ENCODE data around the gene YAE1.

The YAE1 gene

DNA sequence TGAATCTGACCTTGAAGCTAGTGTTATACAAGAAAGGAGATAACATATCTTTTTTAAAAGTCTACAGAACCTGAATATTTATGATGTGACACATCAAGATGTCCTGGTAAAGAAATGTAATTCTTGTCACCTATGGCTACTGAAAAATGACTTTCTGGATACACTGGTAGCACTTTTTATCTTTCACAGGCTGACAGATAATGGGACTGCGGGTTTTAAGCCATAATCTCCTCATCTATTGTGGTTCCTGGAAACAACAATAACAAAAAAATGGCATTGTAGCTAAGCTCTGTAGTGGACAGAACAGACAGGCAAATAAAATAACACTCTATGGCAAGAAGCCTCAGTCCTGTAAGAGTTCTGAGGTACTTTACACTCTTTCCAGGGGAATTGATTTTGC, 31.6 kb upstream of the YAE1 start:
- no peaks in the 10 kb centered on the region for H3K9me3 Mint-ChIP-seq
- H3K4me1 Mint-ChIP-seq, result no peaks in the 10 kb centered on the region
- TF ChIP-seq, protein P1, sequence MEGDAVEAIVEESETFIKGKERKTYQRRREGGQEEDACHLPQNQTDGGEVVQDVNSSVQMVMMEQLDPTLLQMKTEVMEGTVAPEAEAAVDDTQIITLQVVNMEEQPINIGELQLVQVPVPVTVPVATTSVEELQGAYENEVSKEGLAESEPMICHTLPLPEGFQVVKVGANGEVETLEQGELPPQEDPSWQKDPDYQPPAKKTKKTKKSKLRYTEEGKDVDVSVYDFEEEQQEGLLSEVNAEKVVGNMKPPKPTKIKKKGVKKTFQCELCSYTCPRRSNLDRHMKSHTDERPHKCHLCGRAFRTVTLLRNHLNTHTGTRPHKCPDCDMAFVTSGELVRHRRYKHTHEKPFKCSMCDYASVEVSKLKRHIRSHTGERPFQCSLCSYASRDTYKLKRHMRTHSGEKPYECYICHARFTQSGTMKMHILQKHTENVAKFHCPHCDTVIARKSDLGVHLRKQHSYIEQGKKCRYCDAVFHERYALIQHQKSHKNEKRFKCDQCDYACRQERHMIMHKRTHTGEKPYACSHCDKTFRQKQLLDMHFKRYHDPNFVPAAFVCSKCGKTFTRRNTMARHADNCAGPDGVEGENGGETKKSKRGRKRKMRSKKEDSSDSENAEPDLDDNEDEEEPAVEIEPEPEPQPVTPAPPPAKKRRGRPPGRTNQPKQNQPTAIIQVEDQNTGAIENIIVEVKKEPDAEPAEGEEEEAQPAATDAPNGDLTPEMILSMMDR (IDR thresholded peaks at IDR 0.05; ENCODE audit: unreplicated experiment in 3 of 3), result no peak

DNA sequence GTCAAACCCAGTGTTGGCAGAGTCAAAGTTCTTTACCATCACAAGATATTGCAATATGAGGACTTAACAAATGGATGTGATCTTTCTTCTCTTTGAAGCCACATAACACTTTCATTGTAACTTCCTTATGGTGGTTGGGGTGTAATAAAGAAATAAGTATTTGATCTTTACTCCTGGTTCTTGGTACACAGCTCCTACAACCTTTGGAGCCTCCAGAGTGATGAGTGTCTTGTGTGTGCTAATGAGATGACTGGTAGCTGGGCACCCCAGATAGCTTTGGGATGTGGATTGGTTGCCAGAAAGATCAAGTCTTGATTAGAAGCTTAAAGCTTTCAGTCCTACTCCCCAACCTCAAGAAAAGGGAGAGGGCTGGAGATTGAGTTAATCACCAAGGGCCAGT, 31.1 kb upstream of the YAE1 start:
- TF ChIP-seq, protein P1 (IDR thresholded peaks at IDR 0.05; ENCODE audit: unreplicated experiment in 3 of 3), result no peak
- Mint-ChIP-seq H3K9me3 (no peaks in the 10 kb centered on the region), H3K4me3 (no peak overlapping the region), H3K36me3 (ENCODE audit: low read depth) (no peaks in the 10 kb centered on the region), H3K4me1 (no peaks in the 10 kb centered on the region), H3K27me3 (ENCODE audit: low read depth) (peaks cover 10% of the 10 kb centered on the region), H3K27ac (no peak overlapping the region)

More for the DNA sequence above, 31.6 kb upstream of the YAE1 start:
- H3K36me3 Mint-ChIP-seq (ENCODE audit: low read depth), result no peaks in the 10 kb centered on the region
- H3K27ac Mint-ChIP-seq, result no peak overlapping the region
- peaks cover 10% of the 10 kb centered on the region for H3K27me3 Mint-ChIP-seq (ENCODE audit: low read depth)
- no peak overlapping the region for H3K4me3 Mint-ChIP-seq

DNA sequence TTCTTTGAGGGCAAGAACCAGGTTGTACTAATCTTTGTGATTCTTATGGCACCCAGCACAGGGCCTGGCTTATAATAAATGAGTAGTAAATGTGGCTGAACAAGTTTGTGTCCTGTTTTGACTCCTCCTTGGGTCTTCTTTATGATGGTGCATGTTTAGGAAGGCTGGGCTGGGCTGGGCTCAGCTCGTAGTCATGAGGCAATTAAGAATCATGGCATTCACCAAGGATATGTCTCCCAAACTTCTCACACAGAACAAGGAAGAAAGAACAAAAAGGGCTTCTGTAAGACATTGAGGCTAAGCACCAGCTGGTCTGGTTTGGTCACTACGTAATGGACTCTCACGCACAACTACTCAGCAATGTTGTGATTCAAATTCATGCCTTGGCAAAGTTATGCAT, 30.5 kb upstream of the YAE1 start:
- Mint-ChIP-seq H3K27me3 (ENCODE audit: low read depth) (peaks cover 5% of the 10 kb centered on the region), H3K27ac (no peak overlapping the region), H3K36me3 (ENCODE audit: low read depth) (no peaks in the 10 kb centered on the region), H3K4me3 (no peak overlapping the region), H3K9me3 (no peaks in the 10 kb centered on the region), H3K4me1 (no peaks in the 10 kb centered on the region)
- TF ChIP-seq, protein P1 (IDR thresholded peaks at IDR 0.05; ENCODE audit: unreplicated experiment in 3 of 3), result no peak

DNA sequence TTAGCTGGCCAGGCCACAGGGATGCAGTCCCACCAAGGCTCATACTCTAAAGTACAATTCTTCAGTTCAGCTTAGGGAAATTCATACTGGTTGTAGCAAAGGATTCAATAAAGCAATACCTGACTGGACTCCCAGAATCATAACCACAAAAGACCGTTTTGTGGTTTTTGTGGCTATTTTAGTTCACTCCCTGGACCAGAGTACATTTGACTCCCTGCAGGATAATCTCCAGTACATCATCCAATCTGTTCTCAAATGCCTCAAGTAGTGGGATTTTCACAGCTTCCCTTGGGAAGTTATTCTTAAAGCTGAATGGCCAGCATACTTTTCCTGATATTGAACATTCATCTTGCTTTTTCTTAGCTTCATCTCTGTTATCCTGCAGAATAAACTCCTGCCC, 29.3 kb upstream of the YAE1 start:
- peaks cover 5% of the 10 kb centered on the region for H3K27me3 Mint-ChIP-seq (ENCODE audit: low read depth)
- no peaks in the 10 kb centered on the region for H3K4me1 Mint-ChIP-seq
- no peak overlapping the region for H3K4me3 Mint-ChIP-seq
- TF ChIP-seq, protein P1 (IDR thresholded peaks at IDR 0.05; ENCODE audit: unreplicated experiment in 3 of 3), result no peak
- H3K36me3 Mint-ChIP-seq (ENCODE audit: low read depth), result no peaks in the 10 kb centered on the region
- H3K9me3 Mint-ChIP-seq, result no peaks in the 10 kb centered on the region
- no peak overlapping the region for H3K27ac Mint-ChIP-seq

DNA sequence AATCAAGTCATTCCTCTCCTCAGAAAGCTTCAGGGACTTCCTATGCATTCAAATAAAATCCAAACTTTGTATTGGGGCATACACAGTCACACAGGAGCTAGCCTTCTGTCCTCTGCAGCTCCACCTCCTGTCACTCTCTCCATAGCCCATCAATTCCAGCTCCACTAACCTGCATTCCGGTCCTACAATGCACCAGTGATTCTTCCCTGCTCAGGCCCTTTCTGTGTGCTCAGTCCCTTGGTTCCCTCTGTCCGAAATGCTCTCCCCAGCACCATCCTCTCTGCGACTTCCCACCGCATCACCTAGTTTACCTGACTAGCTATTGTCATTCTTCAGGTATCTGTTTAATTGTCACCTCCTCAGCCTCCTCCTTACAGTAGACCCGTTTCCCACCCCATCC, 26.4 kb upstream of the YAE1 start:
- no peaks in the 10 kb centered on the region for H3K4me1 Mint-ChIP-seq
- H3K27ac Mint-ChIP-seq, result peak overlapping the region in 1 of 3 experiments; percentile 24
- H3K27me3 Mint-ChIP-seq (ENCODE audit: low read depth), result no peaks in the 10 kb centered on the region
- TF ChIP-seq, protein P1 (IDR thresholded peaks at IDR 0.05; ENCODE audit: unreplicated experiment in 3 of 3), result no peak
- H3K9me3 Mint-ChIP-seq, result no peaks in the 10 kb centered on the region
- no peak overlapping the region for H3K4me3 Mint-ChIP-seq
- no peaks in the 10 kb centered on the region for H3K36me3 Mint-ChIP-seq (ENCODE audit: low read depth)

DNA sequence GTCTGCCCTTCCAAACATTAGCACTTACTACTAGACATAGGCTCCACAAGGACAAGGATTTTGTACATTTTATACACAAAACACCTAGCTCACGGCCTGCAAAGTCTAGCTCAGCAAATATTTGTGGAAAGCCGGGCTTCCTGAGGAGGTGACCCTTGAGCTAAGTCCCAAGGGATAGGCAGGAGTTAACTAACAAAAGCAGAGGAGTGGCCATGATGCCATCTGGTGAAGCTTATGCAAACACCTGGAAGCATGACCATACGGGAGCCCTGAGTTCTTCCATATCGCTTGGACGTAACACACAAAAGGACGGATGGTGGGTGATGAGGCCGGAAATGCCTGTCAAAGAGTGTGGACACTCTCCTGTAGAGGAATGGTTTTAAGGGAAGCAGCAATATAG, 25.9 kb upstream of the YAE1 start:
- H3K4me1 Mint-ChIP-seq, result no peaks in the 10 kb centered on the region
- peak overlapping the region in 1 of 3 experiments; percentile 24 for H3K27ac Mint-ChIP-seq
- H3K9me3 Mint-ChIP-seq, result no peaks in the 10 kb centered on the region
- TF ChIP-seq, protein P1 (IDR thresholded peaks at IDR 0.05; ENCODE audit: unreplicated experiment in 3 of 3), result no peak
- no peaks in the 10 kb centered on the region for H3K27me3 Mint-ChIP-seq (ENCODE audit: low read depth)
- no peaks in the 10 kb centered on the region for H3K36me3 Mint-ChIP-seq (ENCODE audit: low read depth)
- H3K4me3 Mint-ChIP-seq, result no peak overlapping the region

All from nephron (organoid).